Endothelial cell of umbilical vein (primary cell): Measurements from ENCODE around the gene FIZ1. TPM values are rescaled to one million over a fixed set of nuclear protein-coding genes. Genes with fewer than 3 reads are reported as not detected.

Source experiments
- BruUV-seq: library from RNA; stranded (reverse); fragments of 400-500 nt; replicated peaks from 2 replicates; lab custom pipeline; 2021; lab: Mats Ljungman, UMichigan
- CTCF ChIA-PET: fragments of 300-600, 350-600 bp; sonication (Branson Sonifier 250); formaldehyde crosslinking; loops from one replicate; lab custom pipeline; 2021; ENCODE audit warnings: antibody characterized with exemption, inconsistent platforms; lab: Charles Lee
- POLR2A ChIA-PET: fragments of 300-600, 350-600 bp; sonication (Branson Sonifier 250); formaldehyde crosslinking; loops from one replicate; lab custom pipeline; 2021; ENCODE audit warnings: antibody characterized with exemption, inconsistent platforms; lab: Charles Lee
- DNase-seq: peaks from one replicate; pipeline ENCODE4 v3.0.0-alpha.2; 2011; ENCODE audit warnings: low read depth, low spot score
- FAIRE-seq: peaks from 2 replicates; lab custom pipeline; 2011; peaks lifted over from hg19 to GRCh38; lab: Jason Lieb, UNC
- H2AFZ ChIP-seq: 2 replicates; pipeline ENCODE4 v1.6.0; 2012; ENCODE audit warnings: low read depth, low read length, control low read depth, inconsistent platforms
- H3K27ac ChIP-seq: 2 replicates; pipeline ENCODE4 v1.5.1; 2011; ENCODE audit warnings: low read depth, mild to moderate bottlenecking, control low read depth, low read length, moderate library complexity; ENCODE audit not compliant: insufficient read depth
- H3K27me3 ChIP-seq, 2 experiments: 2 replicates each; pipeline versions ENCODE4 v1.6.0 to v1.6.1; 2011; ENCODE audit warnings: low read length in 2 of 2, mixed read lengths in 1 of 2; ENCODE audit not compliant: control insufficient read depth in 2 of 2, insufficient read depth in 2 of 2
- H3K36me3 ChIP-seq, 2 experiments: 2 replicates in 1 of 2; 3 replicates in 1 of 2; pipeline ENCODE4 v1.5.1; 2011; ENCODE audit warnings: low read length in 2 of 2, mild to moderate bottlenecking in 1 of 2, moderate library complexity in 1 of 2; ENCODE audit not compliant: control insufficient read depth in 2 of 2, insufficient read depth in 2 of 2; ENCODE audit errors: extremely low read depth in 1 of 2
- H3K4me1 ChIP-seq: 3 replicates; pipeline ENCODE4 v1.5.1; 2011; ENCODE audit warnings: mild to moderate bottlenecking, low read length; ENCODE audit not compliant: control insufficient read depth, insufficient read depth; ENCODE audit errors: extremely low read depth
- H3K4me2 ChIP-seq: 2 replicates; pipeline ENCODE4 v1.6.1; 2011; ENCODE audit warnings: low read length, control low read depth, mixed read lengths; ENCODE audit not compliant: insufficient read depth
- H3K4me3 ChIP-seq, 3 experiments: fragments of 200-600 bp in 1 of 3; sonication (generic), shearing (Covaris generic) in 1 of 3; replicated peaks in 1 of 3; 2 replicates each; pipeline ENCODE4 v1.5.1; 2011 to 2016; ENCODE audit warnings: control low read depth in 3 of 3, low read length in 3 of 3, mild to moderate bottlenecking in 2 of 3, inconsistent platforms in 1 of 3, low read depth in 1 of 3, moderate library complexity in 1 of 3; ENCODE audit not compliant: insufficient read depth in 1 of 3
- H3K79me2 ChIP-seq: 2 replicates; pipeline ENCODE4 v1.6.0; 2012; ENCODE audit warnings: low read length, inconsistent platforms; ENCODE audit not compliant: control insufficient read depth, insufficient read depth
- H3K9ac ChIP-seq: replicated peaks from 2 replicates; pipeline ENCODE3; 2011; ENCODE audit warnings: low read length, control low read depth; ENCODE audit not compliant: insufficient read depth; ENCODE audit errors: extremely low read depth
- H3K9me1 ChIP-seq: replicated peaks from 3 replicates; pipeline ENCODE4 v1.6.0; 2011; ENCODE audit warnings: mild to moderate bottlenecking, low read length; ENCODE audit not compliant: control insufficient read depth, insufficient read depth; ENCODE audit errors: extremely low read depth
- H3K9me3 ChIP-seq: replicated peaks from 2 replicates; pipeline ENCODE4 v1.5.1; 2012; ENCODE audit warnings: low read length, inconsistent platforms; ENCODE audit not compliant: control insufficient read depth, insufficient read depth
- H4K20me1 ChIP-seq: replicated peaks from 2 replicates; pipeline ENCODE3; 2011; ENCODE audit warnings: mild to moderate bottlenecking, low read length; ENCODE audit not compliant: control insufficient read depth, insufficient read depth; ENCODE audit errors: extremely low read depth
- EZH2 ChIP-seq: IDR thresholded peaks from 2 replicates; pipeline ENCODE4 v1.6.1; 2012; ENCODE audit warnings: borderline replicate concordance, low read depth, mild to moderate bottlenecking, moderate library complexity, low read length, inconsistent platforms; ENCODE audit not compliant: severe bottlenecking
- FOS ChIP-seq: IDR thresholded peaks from 2 replicates; pipeline ENCODE4 v1.6.1; 2011; ENCODE audit warnings: mild to moderate bottlenecking, low read length, moderate library complexity, borderline replicate concordance; ENCODE audit not compliant: insufficient read depth
- GATA2 ChIP-seq: IDR thresholded peaks from 2 replicates; pipeline ENCODE4 v1.7.0; 2011; ENCODE audit warnings: low read depth, mild to moderate bottlenecking, moderate library complexity, mixed read lengths, low read length; ENCODE audit not compliant: insufficient read length, insufficient read depth
- JUN ChIP-seq: IDR thresholded peaks from 2 replicates; pipeline ENCODE4 v1.6.1; 2011; ENCODE audit warnings: borderline replicate concordance, low read depth; ENCODE audit not compliant: insufficient read length, insufficient read depth
- POLR2AphosphoS5 ChIP-seq: IDR thresholded peaks from 2 replicates; pipeline ENCODE4 v1.6.1; 2012; ENCODE audit warnings: low read depth, mild to moderate bottlenecking, control low read depth, low read length, moderate library complexity; ENCODE audit not compliant: insufficient read depth
- dilution Hi-C: fragments of 300-500 bp; cut with MboI; formaldehyde crosslinking; loops from one replicate; pipeline ENCODE4 v1.15.0; 2019; ENCODE audit warnings: low sequenced_read_pairs; ENCODE audit not compliant: extremely low pct_ligation_motif_present
- intact Hi-C: fragments of 100-400 bp; cut with micrococcal nuclease; formaldehyde crosslinking; loops from one replicate; pipeline ENCODE4 v1.10.0; 2022
- polyA plus RNA-seq, 4 experiments: library from polyadenylated mRNA; depleted of rRNA in 3 of 4; stranded (reverse) in 3 of 4; unstranded in 1 of 4; fragments of >200 nt; gene quantifications; 2 replicates each; pipeline versions ENCODE4 v1.2.1 to v1.2.3, GENCODE V29; 2011 to 2012; ENCODE audit warnings: missing spikeins in 1 of 4
- total RNA-seq: library from RNA; stranded (reverse); gene quantifications from 2 replicates; pipeline ENCODE4 v1.2.3, GENCODE V29; 2021
- TF ChIP-seq, protein P1 (sequence below): IDR thresholded peaks from 2 replicates; pipeline ENCODE4 v1.6.1; 2011; ENCODE audit not compliant: insufficient read depth, insufficient read length
- TF ChIP-seq, protein P2 (sequence below), 2 donors: IDR thresholded peaks; 1 replicate in 1 of 2; 2 replicates in 1 of 2; pipeline ENCODE4 v1.5.1; 2011; ENCODE audit warnings: low read length in 2 of 2, mild to moderate bottlenecking in 2 of 2, moderate library complexity in 2 of 2, control low read depth in 1 of 2, inconsistent platforms in 1 of 2, low read depth in 1 of 2; ENCODE audit not compliant: insufficient read depth in 1 of 2; ENCODE audit errors: extremely low read depth in 1 of 2

The FIZ1 gene
- total and polyA plus RNA-seq, 2 donors (not counting 3 experiments of a cell fraction or from before 2014, with no cell fraction given) = 6.6 to 15.6 TPM

DNA sequence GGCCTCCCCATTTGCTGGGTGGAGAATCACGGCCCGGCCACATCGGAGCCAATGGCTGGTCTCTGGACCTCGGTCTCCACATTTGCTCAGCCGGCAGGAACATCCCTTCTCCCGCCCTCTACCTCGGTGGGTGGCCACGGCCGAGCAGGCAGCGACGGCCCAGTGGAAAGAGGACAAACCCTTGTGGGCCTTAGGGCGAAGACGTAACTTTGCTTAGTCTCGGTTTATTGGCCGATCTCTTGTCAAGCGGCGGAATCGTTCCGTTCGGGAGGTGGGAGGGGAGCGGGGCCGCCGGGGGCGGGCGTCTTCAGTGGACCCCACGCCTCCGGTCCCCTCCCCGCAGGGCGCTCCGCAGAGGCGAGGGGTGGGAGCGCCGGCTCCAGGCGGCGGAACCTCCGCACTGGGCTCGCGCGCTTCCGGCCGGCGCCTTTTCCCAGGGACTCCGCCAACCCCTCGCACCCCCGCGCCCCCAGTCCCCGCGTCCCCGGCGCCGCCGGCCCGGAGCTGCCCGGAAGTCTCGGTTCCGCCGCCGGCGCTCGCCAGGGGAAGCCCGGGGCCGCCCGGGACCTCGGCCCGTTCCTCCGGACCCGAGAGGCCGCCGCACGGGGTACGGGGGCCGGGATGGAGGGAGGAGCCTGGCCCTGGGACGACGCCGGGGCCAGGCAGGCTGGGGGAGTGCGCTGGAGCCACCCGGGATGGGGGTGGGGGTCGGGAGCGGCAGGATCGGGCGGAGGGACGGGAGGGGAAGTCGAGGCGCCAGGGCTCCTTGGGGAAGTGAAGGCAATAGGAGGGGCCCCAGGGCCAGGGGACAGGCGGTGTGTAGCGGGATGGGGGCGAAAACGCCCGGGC lies 41.5 kb upstream of the FIZ1 start, which contains the start of gene ZNF580:
Gene ZNF580 (plus strand): TSS at position 426 of the 849 bp plus-strand sequence. CDS start 1,507 bp downstream, outside the sequence.
- no peaks in the 10 kb centered on the region for H3K9me1 ChIP-seq
- peaks cover 35% of the 10 kb centered on the region for H3K79me2 ChIP-seq
- intact Hi-C loops = loop anchor here (1.0 to 5.0 kb wide), 2 partner anchors 12 to 554 kb away; no protein-coding TSS in a partner anchor
- H3K9ac ChIP-seq = peak within 1 kb of the TSS; percentile 41
- peak within 1 kb of the TSS; percentile 63 for H3K4me2 ChIP-seq
- peaks cover 26% of the 10 kb centered on the region for H3K4me1 ChIP-seq
- H3K27me3 ChIP-seq = no peaks in the 10 kb centered on the region
- peak within 1 kb of the TSS; percentile 64 for H2AFZ ChIP-seq
- H3K4me3 ChIP-seq = peak within 1 kb of the TSS; percentile 53 to 75 (median 59)
- BruUV-seq = no TSS peak
- no peaks in the 10 kb centered on the region for H3K9me3 ChIP-seq
- ChIA-PET POLR2A (no interaction called here), CTCF (interaction anchor here (0.6 to 1.4 kb wide), 8 partner anchors 8 to 173 kb away, joined by 3 to 6 read pairs (median 4); partner anchors contain the start of gene ZNF784)
- DNase-seq (peak; percentile 71), FAIRE-seq (peak; percentile 75)
- H3K36me3 ChIP-seq = peaks cover 3 to 10% of the 10 kb centered on the region in 2 experiments
- peak within 1 kb of the TSS; percentile 52 for H3K27ac ChIP-seq
- dilution Hi-C loops = no loop called here
- no peaks in the 10 kb centered on the region for H4K20me1 ChIP-seq
- TF ChIP-seq GATA2 (no peak), FOS (no peak), EZH2 (no peak), POLR2AphosphoS5 (no peak), JUN (no peak)
- TF ChIP-seq, protein P1, sequence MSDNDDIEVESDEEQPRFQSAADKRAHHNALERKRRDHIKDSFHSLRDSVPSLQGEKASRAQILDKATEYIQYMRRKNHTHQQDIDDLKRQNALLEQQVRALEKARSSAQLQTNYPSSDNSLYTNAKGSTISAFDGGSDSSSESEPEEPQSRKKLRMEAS = no peak
- TF ChIP-seq, protein P2, sequence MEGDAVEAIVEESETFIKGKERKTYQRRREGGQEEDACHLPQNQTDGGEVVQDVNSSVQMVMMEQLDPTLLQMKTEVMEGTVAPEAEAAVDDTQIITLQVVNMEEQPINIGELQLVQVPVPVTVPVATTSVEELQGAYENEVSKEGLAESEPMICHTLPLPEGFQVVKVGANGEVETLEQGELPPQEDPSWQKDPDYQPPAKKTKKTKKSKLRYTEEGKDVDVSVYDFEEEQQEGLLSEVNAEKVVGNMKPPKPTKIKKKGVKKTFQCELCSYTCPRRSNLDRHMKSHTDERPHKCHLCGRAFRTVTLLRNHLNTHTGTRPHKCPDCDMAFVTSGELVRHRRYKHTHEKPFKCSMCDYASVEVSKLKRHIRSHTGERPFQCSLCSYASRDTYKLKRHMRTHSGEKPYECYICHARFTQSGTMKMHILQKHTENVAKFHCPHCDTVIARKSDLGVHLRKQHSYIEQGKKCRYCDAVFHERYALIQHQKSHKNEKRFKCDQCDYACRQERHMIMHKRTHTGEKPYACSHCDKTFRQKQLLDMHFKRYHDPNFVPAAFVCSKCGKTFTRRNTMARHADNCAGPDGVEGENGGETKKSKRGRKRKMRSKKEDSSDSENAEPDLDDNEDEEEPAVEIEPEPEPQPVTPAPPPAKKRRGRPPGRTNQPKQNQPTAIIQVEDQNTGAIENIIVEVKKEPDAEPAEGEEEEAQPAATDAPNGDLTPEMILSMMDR (IDR thresholded peaks at IDR 0.05; ENCODE audit: extremely low read depth in 1 of 2, insufficient read depth in 1 of 2, low read depth in 1 of 2, low read length in 2 of 2) = no peak
